ENCODE measurements around the gene ALKBH1. TPM values are rescaled to one million over a fixed set of nuclear protein-coding genes. Genes with fewer than 3 reads are reported as not detected.
"Not testable (repeated sequence)": the region's sequence is repeated elsewhere in the genome, so short reads cannot be mapped to it uniquely, and the experiment has no call there.

Gene ALKBH1
- total RNA-seq, 2 donors from 2014 or later, result 9.8 to 10.6 TPM

- intact Hi-C loops (cut with DNase I), result no loop called here
- DNase-seq, result no peak
- no peak for ATAC-seq
Observed at GRCh38 chr14:77681196-77682157, 26.3 kb downstream of the ALKBH1 start.

GRCh38 chr14:77674931-77675330 is 32.9 kb downstream of the ALKBH1 start:
- DNase-seq (no peak), ATAC-seq (no peak)
- intact Hi-C loops (cut with DNase I), result no loop called here

GRCh38 chr14:77673193-77673592 is 34.6 kb downstream of the ALKBH1 start:
- intact Hi-C loops (cut with DNase I), result no loop called here
- ATAC-seq (no peak), DNase-seq (no peak)

GRCh38 chr14:77667331-77667730 is 40.5 kb downstream of the ALKBH1 start:
- no peak for ATAC-seq
- no peak for DNase-seq
- intact Hi-C loops (cut with DNase I), result no loop called here

GRCh38 chr14:77663293-77663692 is 44.5 kb downstream of the ALKBH1 start:
- intact Hi-C loops (cut with DNase I), result no loop called here
- peak; percentile 27 to 51 for ATAC-seq
- DNase-seq, result no peak

- DNase-seq; ATAC-seq; intact Hi-C loops (cut with DNase I): not testable (repeated sequence)
Observed at GRCh38 chr14:77661562-77661961, 46.3 kb downstream of the ALKBH1 start.

- intact Hi-C loops (cut with DNase I), result no loop called here
- ATAC-seq (no peak), DNase-seq (no peak)
Observed at GRCh38 chr14:77660754-77661153, 47.1 kb downstream of the ALKBH1 start.

- ATAC-seq (peak in 1 of 2 donors; percentile 26), DNase-seq (no peak)
- intact Hi-C loops (cut with DNase I), result loop anchor here in 1 of 2 donors (10.0 kb wide), 1 partner anchor 905 kb away; no protein-coding TSS in a partner anchor
Observed at GRCh38 chr14:77659831-77660230, 48.0 kb downstream of the ALKBH1 start.

- intact Hi-C loops (cut with DNase I), result loop anchor here in 1 of 2 donors (10.0 kb wide), 1 partner anchor 908 kb away; no protein-coding TSS in a partner anchor
- peak in 1 of 2 donors; percentile 23 for ATAC-seq
- DNase-seq, result no peak
Observed at GRCh38 chr14:77657280-77657679, 50.5 kb downstream of the ALKBH1 start.

GRCh38 chr14:77654001-77654441 is 53.8 kb downstream of the ALKBH1 start:
- no peak for DNase-seq
- intact Hi-C loops (cut with DNase I), result loop anchor here in 1 of 2 donors (2.0 to 10.0 kb wide), 2 partner anchors 53 to 911 kb away; no protein-coding TSS in a partner anchor
- no peak for ATAC-seq

GRCh38 chr14:77649326-77649725 is 58.5 kb downstream of the ALKBH1 start:
- DNase-seq (no peak), ATAC-seq (peak in 1 of 2 donors; percentile 27)
- intact Hi-C loops (cut with DNase I), result no loop called here

GRCh38 chr14:77648520-77649200 is 59.2 kb downstream of the ALKBH1 start:
- intact Hi-C loops (cut with DNase I), result no loop called here
- ATAC-seq (no peak), DNase-seq (no peak)

GRCh38 chr14:77647853-77648252 is 60.0 kb downstream of the ALKBH1 start:
- no peak for DNase-seq
- ATAC-seq, result no peak
- intact Hi-C loops (cut with DNase I), result no loop called here

GRCh38 chr14:77646907-77647306 is 60.9 kb downstream of the ALKBH1 start:
- intact Hi-C loops (cut with DNase I), result no loop called here
- DNase-seq, result no peak
- ATAC-seq, result no peak

- no peak for DNase-seq
- intact Hi-C loops (cut with DNase I), result no loop called here
- ATAC-seq, result no peak
Observed at GRCh38 chr14:77645520-77646230, 62.1 kb downstream of the ALKBH1 start.

- ATAC-seq, result no peak
- intact Hi-C loops (cut with DNase I), result no loop called here
- no peak for DNase-seq
Observed at GRCh38 chr14:77642407-77642806, 65.4 kb downstream of the ALKBH1 start.

- intact Hi-C loops (cut with DNase I), result no loop called here
- peak; percentile 90 to 93 for ATAC-seq
- peak; percentile 91 for DNase-seq
Observed at GRCh38 chr14:77641534-77642341, 66.1 kb downstream of the ALKBH1 start.

GRCh38 chr14:77640756-77641533 is 66.9 kb downstream of the ALKBH1 start:
- ATAC-seq (peak; percentile 6 to 24), DNase-seq (peak; percentile 45)

More at GRCh38 chr14:77640756-77641533, 66.9 kb downstream of the ALKBH1 start:
- intact Hi-C loops (cut with DNase I), result no loop called here
